ENCODE data around the gene ZNF614.

- TF ChIP-seq POLR2AphosphoS5 (IDR thresholded peaks at IDR 0.05) (no peak), CTCF (IDR thresholded peaks at IDR 0.05 in 8 of 11, conservative IDR thresholded peaks at IDR 0.05 in 3 of 11) (no peak), POLR2A (IDR thresholded peaks at IDR 0.05) (no peak)
Observed at GRCh38 chr19:51965583-51965982, 62.6 kb downstream of the ZNF614 start.

Measured in spleen (tissue), 7 donors.